Suprapubic skin (tissue), 4 donors: ENCODE results near the gene ARID4A. TPM values are rescaled to one million over a fixed set of nuclear protein-coding genes. Genes with fewer than 3 reads are reported as not detected.

Source experiments
- DNase-seq, 2 donors: peaks; one replicate each; pipeline ENCODE4 v3.0.0-alpha.2; 2019; ENCODE audit warnings: low spot score in 2 of 2
- H3K27ac ChIP-seq: fragments of 200-600 bp; sonication (generic); one replicate; pipeline ENCODE4 v1.5.1; 2019
- H3K27me3 ChIP-seq: fragments of 200-600 bp; sonication (generic); one replicate; pipeline ENCODE4 v1.5.1; 2019
- H3K36me3 ChIP-seq: fragments of 200-600 bp; sonication (generic); one replicate; pipeline ENCODE4 v1.5.1; 2019
- H3K4me1 ChIP-seq: fragments of 200-600 bp; sonication (generic); one replicate; pipeline ENCODE4 v1.5.1; 2019
- H3K4me3 ChIP-seq: fragments of 200-600 bp; sonication (generic); one replicate; pipeline ENCODE4 v1.5.1; 2019; ENCODE audit warnings: mild to moderate bottlenecking
- H3K9me3 ChIP-seq: fragments of 200-600 bp; sonication (generic); one replicate; pipeline ENCODE4 v1.5.1; 2019
- CTCF ChIP-seq, 2 donors: fragments of 200-600 bp in 1 of 2; fragments of 450-650 bp in 1 of 2; sonication (generic) in 1 of 2; IDR thresholded peaks; one replicate each; pipeline ENCODE4 v1.5.1; 2016 to 2019; ENCODE audit warnings: antibody characterized with exemption in 2 of 2, mild to moderate bottlenecking in 1 of 2, moderate library complexity in 1 of 2
- EP300 ChIP-seq: sonication (generic); formaldehyde crosslinking; IDR thresholded peaks from one replicate; pipeline ENCODE4 v1.6.1; 2017; ENCODE audit warnings: antibody characterized with exemption
- POLR2A ChIP-seq, 2 donors: fragments of 450-650 bp; IDR thresholded peaks; one replicate each; pipeline ENCODE4 v1.6.1; 2017; ENCODE audit warnings: antibody characterized with exemption in 2 of 2, mild to moderate bottlenecking in 2 of 2, moderate library complexity in 2 of 2
- POLR2AphosphoS5 ChIP-seq, 3 donors: sonication (generic); formaldehyde crosslinking; IDR thresholded peaks; one replicate each; pipeline ENCODE4 v1.6.1; 2017; ENCODE audit warnings: antibody characterized with exemption in 3 of 3
- WGBS: methylation state at CpG from one replicate; pipeline ENCODE4 v1.1.5; 2018; 5-methylcytosine and 5-hydroxymethylcytosine counted together
- total RNA-seq, 4 donors: library from RNA; depleted of rRNA; stranded (reverse); fragments of >200 nt; gene quantifications; one replicate each; pipeline ENCODE4 v1.1.0, GENCODE V29; 2016

Gene ARID4A
- total RNA-seq, 4 donors from 2014 or later: 11.0 to 42.2 (median 14.4) TPM

- Histone ChIP-seq H3K27me3 (no peaks in the 10 kb centered on the region), H3K36me3 (peaks cover 39% of the 10 kb centered on the region), H3K27ac (no peak overlapping the region), H3K4me3 (no peak overlapping the region), H3K4me1 (peaks cover 33% of the 10 kb centered on the region), H3K9me3 (no peaks in the 10 kb centered on the region)
- DNase-seq: no peak
- 96% methylated on average over 8 of the region's 8 CpGs for WGBS
- TF ChIP-seq CTCF (IDR thresholded peaks at IDR 0.05) (no peak), EP300 (no peak), POLR2AphosphoS5 (IDR thresholded peaks at IDR 0.05) (no peak), POLR2A (IDR thresholded peaks at IDR 0.05) (no peak)
These were observed 20.2 kb upstream of the ARID4A start for GRCh38 chr14:58278177-58278576.

GRCh38 chr14:58280954-58281787 is 17.2 kb upstream of the ARID4A start:
- WGBS: 3% methylated on average over 4 of the region's 4 CpGs
- Histone ChIP-seq H3K4me1 (peaks cover 27% of the 10 kb centered on the region), H3K4me3 (no peak overlapping the region), H3K27me3 (no peaks in the 10 kb centered on the region), H3K9me3 (no peaks in the 10 kb centered on the region), H3K27ac (peak overlapping the region; percentile 51), H3K36me3 (peaks cover 51% of the 10 kb centered on the region)
- DNase-seq: no peak
- TF ChIP-seq POLR2AphosphoS5 (IDR thresholded peaks at IDR 0.05) (peak in 1 of 3 donors; percentile 35), CTCF (IDR thresholded peaks at IDR 0.05) (no peak)

- Histone ChIP-seq H3K27me3 (no peaks in the 10 kb centered on the region), H3K9me3 (no peaks in the 10 kb centered on the region), H3K36me3 (peaks cover 58% of the 10 kb centered on the region), H3K27ac (peak overlapping the region; percentile 51), H3K4me1 (peaks cover 25% of the 10 kb centered on the region), H3K4me3 (no peak overlapping the region)
- TF ChIP-seq POLR2A (IDR thresholded peaks at IDR 0.05) (no peak), POLR2AphosphoS5 (IDR thresholded peaks at IDR 0.05) (no peak), CTCF (IDR thresholded peaks at IDR 0.05) (no peak), EP300 (no peak)
- 55% methylated on average over 3 of the region's 3 CpGs for WGBS
- DNase-seq: no peak
These were observed 16.4 kb upstream of the ARID4A start for GRCh38 chr14:58281969-58282368.

GRCh38 chr14:58282925-58283593 is 15.3 kb upstream of the ARID4A start:
- Histone ChIP-seq H3K4me1 (peaks cover 25% of the 10 kb centered on the region), H3K4me3 (no peak overlapping the region), H3K36me3 (peaks cover 57% of the 10 kb centered on the region), H3K27ac (no peak overlapping the region), H3K27me3 (no peaks in the 10 kb centered on the region), H3K9me3 (no peaks in the 10 kb centered on the region)
- 72% methylated on average over 4 of the region's 4 CpGs for WGBS
- TF ChIP-seq POLR2AphosphoS5 (IDR thresholded peaks at IDR 0.05): no peak
- TF ChIP-seq CTCF (IDR thresholded peaks at IDR 0.05): no peak
- TF ChIP-seq POLR2A (IDR thresholded peaks at IDR 0.05): no peak
- DNase-seq: no peak

- Histone ChIP-seq H3K36me3 (peaks cover 55% of the 10 kb centered on the region), H3K4me3 (no peak overlapping the region), H3K9me3 (no peaks in the 10 kb centered on the region), H3K27me3 (no peaks in the 10 kb centered on the region), H3K4me1 (peaks cover 25% of the 10 kb centered on the region), H3K27ac (no peak overlapping the region)
- TF ChIP-seq CTCF (IDR thresholded peaks at IDR 0.05): no peak
- no peak for TF ChIP-seq EP300
- TF ChIP-seq POLR2AphosphoS5 (IDR thresholded peaks at IDR 0.05): no peak
- no peak for TF ChIP-seq POLR2A (IDR thresholded peaks at IDR 0.05)
- DNase-seq: no peak
These were observed 14.6 kb upstream of the ARID4A start for GRCh38 chr14:58283730-58284129.
